GM15510 (cell line): ENCODE measurements around the gene CPSF6.

ENCODE experiments used
- POLR2A ChIP-seq: IDR thresholded peaks from 3 replicates; pipeline ENCODE4 v1.6.1; 2011; ENCODE audit warnings: borderline replicate concordance; ENCODE audit not compliant: insufficient read length; ENCODE audit errors: extremely low read depth

Gene CPSF6, protein sequence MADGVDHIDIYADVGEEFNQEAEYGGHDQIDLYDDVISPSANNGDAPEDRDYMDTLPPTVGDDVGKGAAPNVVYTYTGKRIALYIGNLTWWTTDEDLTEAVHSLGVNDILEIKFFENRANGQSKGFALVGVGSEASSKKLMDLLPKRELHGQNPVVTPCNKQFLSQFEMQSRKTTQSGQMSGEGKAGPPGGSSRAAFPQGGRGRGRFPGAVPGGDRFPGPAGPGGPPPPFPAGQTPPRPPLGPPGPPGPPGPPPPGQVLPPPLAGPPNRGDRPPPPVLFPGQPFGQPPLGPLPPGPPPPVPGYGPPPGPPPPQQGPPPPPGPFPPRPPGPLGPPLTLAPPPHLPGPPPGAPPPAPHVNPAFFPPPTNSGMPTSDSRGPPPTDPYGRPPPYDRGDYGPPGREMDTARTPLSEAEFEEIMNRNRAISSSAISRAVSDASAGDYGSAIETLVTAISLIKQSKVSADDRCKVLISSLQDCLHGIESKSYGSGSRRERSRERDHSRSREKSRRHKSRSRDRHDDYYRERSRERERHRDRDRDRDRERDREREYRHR

DNA sequence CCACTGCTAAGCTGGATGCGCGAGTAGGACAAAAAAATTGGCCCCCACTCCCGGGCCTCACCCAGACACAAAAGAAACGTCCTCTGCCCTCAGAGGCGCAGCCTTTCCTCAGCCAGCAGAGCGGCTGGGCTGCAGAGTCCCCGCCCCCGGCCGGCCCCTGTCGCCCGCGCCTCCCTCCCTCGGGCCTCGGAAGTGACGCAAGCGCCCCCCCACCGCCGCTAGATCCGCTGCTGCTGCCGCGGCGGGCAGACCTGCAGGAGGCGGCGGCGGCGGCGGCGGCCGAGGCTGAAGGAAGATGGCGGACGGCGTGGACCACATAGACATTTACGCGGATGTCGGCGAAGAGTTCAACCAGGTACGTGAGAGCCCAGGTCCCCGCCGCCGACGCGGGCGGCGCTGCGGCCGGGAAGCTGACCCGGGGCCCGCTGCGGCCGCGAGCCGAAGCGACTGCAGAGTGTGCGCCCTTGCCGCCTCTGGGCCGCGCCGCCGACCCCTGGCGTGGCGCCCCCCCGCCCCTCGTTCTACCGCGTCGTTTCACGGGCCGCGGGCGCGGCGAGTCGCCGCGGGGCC, at the start of gene CPSF6:
CPSF6 (plus strand) TSS at position 218 of the 570 bp plus-strand sequence; CDS start at position 296, 78 bp downstream.
- peak; percentile 96 for TF ChIP-seq POLR2A

DNA sequence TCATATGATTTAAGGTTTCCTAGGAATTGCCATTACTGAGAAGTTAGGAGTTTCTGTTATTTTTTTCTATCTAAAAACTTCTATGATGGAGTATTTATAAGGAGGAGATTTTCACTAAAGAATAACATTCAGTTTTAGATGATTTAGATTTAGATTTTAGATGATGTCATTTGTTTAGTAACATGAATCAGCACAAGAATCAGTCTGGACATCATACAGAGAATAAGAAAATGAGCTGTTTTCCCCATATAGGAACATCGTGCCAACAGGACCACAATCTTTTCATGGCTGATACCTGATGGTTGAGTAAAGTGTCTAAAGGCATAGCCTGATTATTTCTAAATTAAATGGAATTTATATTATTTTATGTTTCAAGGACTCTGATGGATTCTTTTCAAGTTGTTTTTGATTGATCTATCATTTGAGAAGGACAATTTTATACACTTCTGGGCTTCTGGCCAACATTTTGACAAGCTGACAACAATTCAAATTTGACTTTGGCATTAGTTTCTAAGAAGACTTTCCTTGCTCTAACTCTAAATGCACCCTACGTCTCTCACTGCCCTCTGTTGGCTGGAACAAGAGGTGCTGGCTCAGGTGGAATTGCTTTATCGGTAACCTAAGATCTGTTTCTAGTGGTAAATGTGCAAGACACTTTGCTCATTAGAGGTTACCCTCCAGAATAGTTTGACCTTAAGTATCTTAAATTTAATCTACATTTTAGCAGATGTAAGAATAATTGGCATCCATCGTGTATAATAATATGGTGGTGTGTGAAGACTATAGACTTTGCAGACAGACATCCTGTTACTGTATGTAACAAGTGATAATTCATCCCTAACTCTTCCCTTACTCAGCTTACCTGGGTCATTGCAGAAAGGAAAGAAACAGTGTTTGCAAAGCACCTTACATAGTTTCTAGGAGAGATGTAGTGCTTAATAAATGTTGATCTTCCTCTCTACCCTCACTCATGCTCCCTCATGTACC, 42.8 kb upstream of the CPSF6 start:
- no peak for TF ChIP-seq POLR2A

DNA sequence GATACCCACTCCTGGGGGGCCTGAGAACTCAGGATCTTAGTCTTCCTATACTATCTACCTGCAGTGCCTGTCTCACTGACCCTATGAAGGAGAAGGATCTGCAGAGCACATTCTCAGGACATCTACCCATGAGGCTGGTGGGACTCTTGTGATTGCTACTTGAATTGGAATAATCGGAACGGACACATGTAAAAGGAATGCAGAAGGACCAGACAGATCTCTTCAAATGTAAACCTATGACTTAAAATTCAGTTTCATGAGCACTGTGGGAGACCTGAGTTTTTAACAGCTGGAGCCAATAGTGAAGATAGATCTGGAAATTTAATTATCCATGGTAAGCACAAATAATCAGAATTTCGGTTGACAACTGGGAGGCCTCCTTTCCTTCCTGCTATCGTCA, 35.2 kb upstream of the CPSF6 start:
- TF ChIP-seq POLR2A: no peak

DNA sequence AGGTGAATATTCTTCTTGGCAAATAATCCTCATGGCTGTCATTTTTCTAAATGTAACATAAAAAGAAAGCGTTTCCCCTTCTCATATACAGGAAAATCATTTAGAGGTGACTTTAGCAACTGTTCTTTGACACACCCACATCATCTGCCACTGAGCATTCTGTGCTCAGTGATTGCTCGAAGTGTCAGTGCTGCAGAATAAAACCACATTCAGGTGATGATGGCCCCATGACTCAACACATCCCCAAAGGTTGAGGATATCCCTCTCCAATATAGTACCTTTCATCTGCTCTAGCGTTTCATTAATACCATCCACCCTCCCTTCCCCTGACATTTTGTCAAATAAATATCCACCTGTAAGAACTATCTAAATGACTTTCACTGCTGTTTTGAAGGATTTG, 28.7 kb upstream of the CPSF6 start:
- no peak for TF ChIP-seq POLR2A

DNA sequence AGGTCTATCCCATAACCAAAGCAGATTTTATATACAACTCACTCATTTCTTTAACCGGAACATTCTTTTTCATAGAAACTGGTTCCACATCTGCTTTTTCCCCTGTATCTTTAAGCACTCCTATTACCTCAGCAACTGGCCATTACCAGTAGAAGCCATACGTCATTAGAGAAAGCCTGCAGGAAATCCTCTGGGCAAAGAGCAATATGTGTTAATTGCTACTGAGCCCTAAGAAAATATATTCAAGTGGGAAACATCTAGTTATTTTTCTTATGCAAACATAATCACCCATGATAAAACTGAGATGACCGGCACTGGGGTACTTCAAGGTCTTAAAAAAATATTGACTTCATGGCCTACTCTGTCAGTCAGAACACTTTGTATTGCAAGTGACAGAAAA, 28.2 kb upstream of the CPSF6 start:
- TF ChIP-seq POLR2A: no peak

DNA sequence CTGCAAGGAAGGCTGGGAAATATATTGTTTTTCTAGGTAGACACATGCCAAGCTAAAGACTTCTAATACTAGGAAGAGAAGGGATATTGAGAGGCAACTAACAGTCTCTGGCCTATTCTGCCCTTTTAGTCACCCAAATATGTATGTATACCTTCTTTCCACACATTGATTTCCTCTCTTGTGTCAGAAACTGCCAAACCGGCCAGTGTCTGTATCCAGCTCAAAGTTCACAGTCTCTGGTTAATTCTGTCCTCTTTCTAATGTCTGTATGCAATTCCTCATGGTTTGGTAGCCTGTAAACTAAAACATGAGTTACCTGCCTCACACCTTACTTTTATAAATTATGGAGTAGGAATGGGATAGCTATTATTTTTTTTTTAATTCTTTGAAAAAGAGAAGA, 25.2 kb upstream of the CPSF6 start:
- TF ChIP-seq POLR2A: no peak

DNA sequence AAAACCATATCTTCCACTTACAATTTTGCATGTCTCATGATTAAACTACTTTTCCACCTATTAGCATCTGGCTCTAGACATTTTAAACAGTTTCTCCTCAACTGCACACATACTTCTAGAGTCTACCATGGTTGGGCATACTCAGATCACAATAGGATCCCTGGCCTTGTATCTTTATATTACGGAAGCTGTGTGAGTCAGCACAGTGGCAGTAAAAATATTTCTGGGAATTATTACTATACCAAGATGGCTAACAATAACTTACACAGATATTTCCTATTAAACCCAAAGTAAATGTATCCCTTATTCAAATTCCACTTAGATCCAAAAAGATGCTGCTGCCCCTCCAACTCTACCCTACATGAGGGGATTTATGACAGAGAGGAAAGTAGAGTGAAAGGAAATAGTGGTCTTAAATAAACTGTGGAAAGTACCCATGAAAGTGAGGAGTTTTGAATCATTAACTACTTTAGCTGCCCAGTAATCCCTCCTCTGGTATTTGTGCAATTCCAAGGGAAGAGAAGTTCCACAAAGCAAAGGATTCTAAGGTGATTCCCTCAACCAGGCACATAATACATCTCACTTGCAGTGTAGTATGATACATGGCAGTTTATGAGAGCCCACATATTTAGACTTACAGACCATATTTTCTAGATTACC, 14.0 kb upstream of the CPSF6 start:
- no peak for TF ChIP-seq POLR2A

DNA sequence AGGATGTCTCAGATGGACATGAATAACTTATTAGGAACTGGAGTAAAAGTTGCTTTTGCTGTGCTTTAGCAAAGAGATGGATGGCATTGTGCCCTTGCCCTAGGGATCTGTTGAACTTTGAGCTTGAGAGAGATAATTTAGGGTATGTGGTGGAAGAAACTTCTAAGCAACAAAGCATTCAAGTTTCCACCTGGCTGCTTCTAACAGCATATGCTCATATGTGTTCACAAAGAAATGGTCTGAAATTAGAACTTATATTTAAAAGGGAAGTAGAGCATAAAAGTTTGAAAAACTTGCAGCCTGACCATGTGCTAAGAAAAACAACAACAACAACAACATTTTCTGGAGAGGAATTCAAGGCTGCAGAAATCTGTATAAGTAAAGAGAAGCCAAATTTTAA, 7.9 kb upstream of the CPSF6 start:
- TF ChIP-seq POLR2A: no peak

DNA sequence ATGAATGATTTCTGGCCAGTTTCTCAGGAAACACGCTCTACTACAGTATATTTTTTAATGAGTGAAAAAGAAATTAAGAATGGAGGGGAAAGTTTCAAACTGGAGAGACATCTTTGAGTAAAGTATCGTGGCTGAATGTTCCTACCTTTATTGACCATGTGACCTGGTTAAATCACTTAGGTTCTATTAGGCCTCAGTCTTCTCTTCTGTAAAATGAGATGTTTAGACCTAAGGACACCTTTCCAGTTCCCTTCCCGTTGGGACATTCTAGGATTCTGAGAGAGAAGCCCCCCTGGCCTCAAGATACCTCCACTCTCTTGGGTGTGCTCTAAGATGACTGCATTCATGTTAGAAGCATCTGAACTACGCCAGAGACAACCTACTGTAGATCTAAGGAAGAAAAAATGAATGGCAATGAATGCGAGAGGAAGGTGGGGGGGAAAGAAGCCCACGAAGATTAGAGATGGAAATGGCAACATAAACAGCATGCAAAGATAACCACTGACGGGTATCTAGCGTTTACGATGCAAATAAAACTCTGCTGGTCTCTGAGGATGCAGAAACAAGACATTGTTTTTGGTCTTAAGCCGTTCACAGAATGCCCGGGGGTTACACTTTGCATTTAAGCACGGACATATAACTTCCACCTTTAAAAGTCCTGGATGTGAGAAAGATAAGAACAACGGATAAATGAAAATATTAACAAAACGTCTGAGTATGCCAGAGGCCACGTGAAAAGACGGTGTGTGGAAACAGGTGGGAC, 599 bp upstream of the CPSF6 start:
- TF ChIP-seq POLR2A: no peak

DNA sequence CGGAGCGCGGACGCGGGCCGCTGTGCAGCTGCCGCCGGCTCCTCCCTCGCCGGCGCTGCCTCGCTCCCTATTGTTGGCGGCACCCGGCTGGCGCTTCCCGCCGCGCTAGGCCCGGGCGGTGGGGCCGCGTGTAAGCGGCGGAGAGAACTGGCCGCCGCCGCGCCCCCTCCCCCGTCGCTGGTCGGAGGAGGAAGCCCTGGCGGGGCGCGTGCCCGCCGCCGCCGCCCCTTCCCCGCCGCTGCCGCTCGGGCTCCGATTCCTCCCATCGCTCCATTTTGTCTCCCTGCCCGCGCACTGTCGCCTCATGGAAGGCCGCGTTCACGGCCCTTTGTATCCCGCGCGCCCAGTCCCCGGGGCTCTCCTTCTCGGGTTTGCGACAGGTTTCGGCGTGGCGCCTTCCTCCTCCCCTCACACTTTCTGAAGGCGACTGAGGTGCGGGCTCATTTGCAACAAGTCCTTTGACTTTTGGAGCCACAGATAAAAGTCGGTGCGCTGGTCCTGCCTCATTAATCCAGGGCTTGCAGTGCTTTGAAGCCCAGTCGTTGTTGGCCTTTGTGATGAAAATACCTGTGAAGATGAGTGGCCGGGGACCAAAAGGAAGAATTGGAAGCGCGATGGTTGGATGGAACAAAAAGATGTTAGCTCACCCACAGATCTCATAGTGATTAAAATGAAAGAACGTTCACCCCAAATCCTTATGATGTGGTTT, 707 bp downstream of the CPSF6 start:
- no peak for TF ChIP-seq POLR2A

DNA sequence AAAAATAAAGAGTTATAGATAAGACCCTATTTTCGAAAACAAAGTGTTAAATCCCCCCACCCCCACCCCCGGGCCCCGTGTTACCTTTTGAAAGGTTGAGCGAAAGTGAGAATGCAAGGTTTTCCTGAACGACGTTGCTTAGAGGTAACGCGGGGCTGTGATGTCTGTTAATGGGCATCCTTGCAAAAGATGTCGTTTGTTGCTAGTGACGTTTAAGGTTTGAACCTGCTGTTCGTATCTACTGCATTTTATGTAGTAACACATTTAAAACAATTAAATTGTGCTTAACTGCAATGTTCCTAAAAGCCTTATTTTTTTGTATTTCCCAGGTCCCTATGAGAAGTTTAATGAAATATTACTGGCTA, 1.2 kb downstream of the CPSF6 start:
- no peak for TF ChIP-seq POLR2A

DNA sequence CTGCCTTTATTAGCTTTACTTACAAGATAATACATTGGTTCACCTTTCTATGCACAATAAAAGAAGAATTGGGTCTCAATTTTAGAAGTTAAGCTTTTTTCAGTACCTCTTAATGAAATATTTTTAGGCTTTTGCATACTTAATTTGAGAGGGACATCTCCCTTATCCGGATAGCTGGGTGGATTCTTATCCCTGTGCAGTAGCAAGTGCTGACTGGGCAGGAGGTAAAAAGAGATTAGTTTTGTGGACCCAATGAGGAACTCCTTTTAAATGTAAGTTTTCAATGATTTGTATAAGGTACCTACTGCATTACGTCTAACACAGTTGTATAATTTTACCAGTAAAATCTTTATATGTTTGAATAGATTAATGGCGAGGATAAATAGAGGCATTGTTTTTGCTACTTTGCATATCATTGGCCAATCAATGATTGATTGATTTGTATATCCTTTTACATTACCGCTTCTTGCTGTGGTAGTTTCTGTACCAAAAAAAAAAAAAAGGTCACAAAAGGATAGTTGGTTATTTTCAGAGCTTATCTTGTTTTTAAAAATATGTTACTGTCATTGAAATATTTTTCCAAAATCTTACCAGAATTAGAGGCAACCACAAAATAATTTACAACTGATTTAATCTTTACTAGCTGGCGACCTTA, 2.2 kb downstream of the CPSF6 start:
- TF ChIP-seq POLR2A: no peak
